Neural cell (in vitro differentiated cells): ENCODE results near the gene IL6ST.

Experiments used
- EP300 ChIP-seq: fragments of 450-650 bp; conservative IDR thresholded peaks from 2 replicates; pipeline ENCODE4 v1.6.1; 2014; ENCODE audit warnings: antibody characterized with exemption, mild to moderate bottlenecking, moderate library complexity; ENCODE audit not compliant: poor library complexity, severe bottlenecking
- TAF1 ChIP-seq: IDR thresholded peaks from 2 replicates; pipeline ENCODE4 v1.6.1; 2012; ENCODE audit warnings: low read depth
- TF ChIP-seq, protein P1 (sequence below): fragments of 450-650 bp; IDR thresholded peaks from 2 replicates; pipeline ENCODE4 v1.5.1; 2014; ENCODE audit warnings: antibody characterized with exemption, mild to moderate bottlenecking, moderate library complexity; ENCODE audit not compliant: poor library complexity, severe bottlenecking

- TF ChIP-seq, protein P1, sequence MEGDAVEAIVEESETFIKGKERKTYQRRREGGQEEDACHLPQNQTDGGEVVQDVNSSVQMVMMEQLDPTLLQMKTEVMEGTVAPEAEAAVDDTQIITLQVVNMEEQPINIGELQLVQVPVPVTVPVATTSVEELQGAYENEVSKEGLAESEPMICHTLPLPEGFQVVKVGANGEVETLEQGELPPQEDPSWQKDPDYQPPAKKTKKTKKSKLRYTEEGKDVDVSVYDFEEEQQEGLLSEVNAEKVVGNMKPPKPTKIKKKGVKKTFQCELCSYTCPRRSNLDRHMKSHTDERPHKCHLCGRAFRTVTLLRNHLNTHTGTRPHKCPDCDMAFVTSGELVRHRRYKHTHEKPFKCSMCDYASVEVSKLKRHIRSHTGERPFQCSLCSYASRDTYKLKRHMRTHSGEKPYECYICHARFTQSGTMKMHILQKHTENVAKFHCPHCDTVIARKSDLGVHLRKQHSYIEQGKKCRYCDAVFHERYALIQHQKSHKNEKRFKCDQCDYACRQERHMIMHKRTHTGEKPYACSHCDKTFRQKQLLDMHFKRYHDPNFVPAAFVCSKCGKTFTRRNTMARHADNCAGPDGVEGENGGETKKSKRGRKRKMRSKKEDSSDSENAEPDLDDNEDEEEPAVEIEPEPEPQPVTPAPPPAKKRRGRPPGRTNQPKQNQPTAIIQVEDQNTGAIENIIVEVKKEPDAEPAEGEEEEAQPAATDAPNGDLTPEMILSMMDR = no peak
- TF ChIP-seq EP300 (no peak), TAF1 (no peak)
Observed at GRCh38 chr5:55997742-55998351, 3.1 kb upstream of the IL6ST start.
